Heart left ventricle (tissue), 13 donors: ENCODE measurements around the gene PCCA.

Experiments
- POLR2A ChIP-seq, 2 donors: fragments of 450-650 bp; IDR thresholded peaks; one replicate each; pipeline ENCODE4 v1.6.1; 2017; ENCODE audit warnings: antibody characterized with exemption in 2 of 2, mild to moderate bottlenecking in 2 of 2, moderate library complexity in 2 of 2
- TF ChIP-seq, protein P1 (sequence below), 12 donors: fragments of 200-600 bp; sonication (generic) in 4 of 12; IDR thresholded peaks; one replicate each; pipeline versions ENCODE4 v1.5.0 to v1.8.0; 2018 to 2022; ENCODE audit warnings: antibody characterized with exemption in 12 of 12, mild to moderate bottlenecking in 5 of 12
- donor health status: ischemic (EF 13 %, LVEDD 7.1; RV severe dilation, severe dysfunction).
- donor health status: DM: no; HTN: yes; CAD: no.
- donor health status: DM: no; HTN: no; CAD: no.
- donor health status: ischemic (EF 25% LVEDD 6.9; RV normal size, moderate dysfunction).
- donor health status: ischemic (EF 25% LVEDD 5.7; RV mildly dilated, moderate dysfunction).
- donor health status: ischemic (EF 35%, LVEDD 5.7; RV mildly dilated, moderate dysfunction).
- donor health status: nonischemic (EF 11% LVEDD 7.7; RV severe dilation, severe dysfunction).
- donor health status: DM: yes; HTN: yes; CAD: no.
- donor health status: PGD.
- donor health status: ischemic (EF 29% LVEDD 5.4; RV normal size, mild dysfunction).
- donor health status: nonischemic (EF 23%, LVEDD 6.1; RV moderate dilation, normal function).

DNA sequence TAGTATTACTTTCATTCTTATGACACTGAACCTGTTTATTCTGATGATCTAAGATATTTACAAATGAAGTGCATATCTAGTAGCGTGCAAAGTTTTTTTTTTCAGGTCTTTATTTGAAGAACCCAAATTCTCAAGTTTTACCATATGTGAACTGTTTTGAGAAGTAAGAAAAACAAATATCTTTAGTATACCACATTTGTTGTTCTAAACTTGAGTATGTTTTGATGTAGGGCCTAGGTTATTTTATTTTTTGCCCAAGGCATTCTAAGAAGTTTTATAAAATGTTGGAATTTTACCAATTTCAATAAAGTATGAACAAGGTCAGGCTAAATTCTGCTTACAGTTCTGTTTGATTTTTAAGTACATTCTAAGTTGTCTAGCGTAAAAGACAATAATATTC, 213.5 kb downstream of the PCCA start:
- no peak for TF ChIP-seq POLR2A (IDR thresholded peaks at IDR 0.05)
- TF ChIP-seq, protein P1, sequence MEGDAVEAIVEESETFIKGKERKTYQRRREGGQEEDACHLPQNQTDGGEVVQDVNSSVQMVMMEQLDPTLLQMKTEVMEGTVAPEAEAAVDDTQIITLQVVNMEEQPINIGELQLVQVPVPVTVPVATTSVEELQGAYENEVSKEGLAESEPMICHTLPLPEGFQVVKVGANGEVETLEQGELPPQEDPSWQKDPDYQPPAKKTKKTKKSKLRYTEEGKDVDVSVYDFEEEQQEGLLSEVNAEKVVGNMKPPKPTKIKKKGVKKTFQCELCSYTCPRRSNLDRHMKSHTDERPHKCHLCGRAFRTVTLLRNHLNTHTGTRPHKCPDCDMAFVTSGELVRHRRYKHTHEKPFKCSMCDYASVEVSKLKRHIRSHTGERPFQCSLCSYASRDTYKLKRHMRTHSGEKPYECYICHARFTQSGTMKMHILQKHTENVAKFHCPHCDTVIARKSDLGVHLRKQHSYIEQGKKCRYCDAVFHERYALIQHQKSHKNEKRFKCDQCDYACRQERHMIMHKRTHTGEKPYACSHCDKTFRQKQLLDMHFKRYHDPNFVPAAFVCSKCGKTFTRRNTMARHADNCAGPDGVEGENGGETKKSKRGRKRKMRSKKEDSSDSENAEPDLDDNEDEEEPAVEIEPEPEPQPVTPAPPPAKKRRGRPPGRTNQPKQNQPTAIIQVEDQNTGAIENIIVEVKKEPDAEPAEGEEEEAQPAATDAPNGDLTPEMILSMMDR (IDR thresholded peaks at IDR 0.05): no peak
